CD14-positive monocyte (primary cell): ENCODE data around the gene RGS11. TPM values are rescaled to one million over a fixed set of nuclear protein-coding genes. Genes with fewer than 3 reads are reported as not detected.

Experiments
- DNase-seq, 3 donors: peaks; one replicate each; pipeline ENCODE4 v3.0.0-alpha.2; 2011 to 2022
- H2AFZ ChIP-seq: 2 replicates; pipeline ENCODE4 v1.6.0; 2012; ENCODE audit warnings: mild to moderate bottlenecking, low read depth, low read length, inconsistent platforms; ENCODE audit not compliant: insufficient read depth, poor library complexity, severe bottlenecking
- H3K27ac ChIP-seq, 2 donors: 1 replicate in 1 of 2; 2 replicates in 1 of 2; pipeline ENCODE4 v1.5.1; 2012 to 2013; ENCODE audit warnings: low read length in 2 of 2, control low read depth in 1 of 2, inconsistent platforms in 1 of 2, low read depth in 1 of 2, mild to moderate bottlenecking in 1 of 2
- H3K27me3 ChIP-seq, 2 donors: one replicate each; pipeline versions ENCODE4 v1.6.0 to v1.6.1; 2011 to 2013; ENCODE audit warnings: low read length in 2 of 2; ENCODE audit not compliant: control insufficient read depth in 2 of 2, insufficient read depth in 2 of 2
- H3K36me3 ChIP-seq, 2 donors: replicated peaks in 1 of 2; 1 replicate in 1 of 2; 2 replicates in 1 of 2; pipeline versions ENCODE4 v1.5.1 to v1.6.1; 2012 to 2013; ENCODE audit warnings: low read length in 2 of 2, control low read depth in 1 of 2, inconsistent platforms in 1 of 2, mild to moderate bottlenecking in 1 of 2; ENCODE audit not compliant: insufficient read depth in 2 of 2, control insufficient read depth in 1 of 2
- H3K4me1 ChIP-seq, 2 donors: 1 replicate in 1 of 2; 2 replicates in 1 of 2; pipeline versions ENCODE4 v1.5.1 to v1.6.1; 2012 to 2013; ENCODE audit warnings: low read length in 2 of 2, control low read depth in 1 of 2, inconsistent platforms in 1 of 2, mild to moderate bottlenecking in 1 of 2, moderate library complexity in 1 of 2; ENCODE audit not compliant: insufficient read depth in 2 of 2, control insufficient read depth in 1 of 2
- H3K4me2 ChIP-seq: replicated peaks from 2 replicates; pipeline ENCODE3; 2012; ENCODE audit warnings: low read length, moderate library complexity, mild to moderate bottlenecking; ENCODE audit not compliant: poor library complexity, severe bottlenecking; ENCODE audit errors: extremely low read depth
- H3K4me3 ChIP-seq, 3 experiments: fragments of 200-600 bp in 1 of 3; sonication (generic) in 1 of 3; replicated peaks in 1 of 3; 1 replicate in 2 of 3; 2 replicates in 1 of 3; pipeline ENCODE4 v1.5.1; 2011 to 2013; ENCODE audit warnings: low read length in 3 of 3, mild to moderate bottlenecking in 3 of 3, control low read depth in 2 of 3, low read depth in 2 of 3, inconsistent platforms in 1 of 3, moderate library complexity in 1 of 3
- H3K79me2 ChIP-seq: 2 replicates; pipeline ENCODE4 v1.6.0; 2012; ENCODE audit warnings: mild to moderate bottlenecking, control low read depth, inconsistent platforms, low read length, moderate library complexity; ENCODE audit not compliant: insufficient read depth
- H3K9ac ChIP-seq: 2 replicates; pipeline ENCODE4 v1.6.0; 2017; ENCODE audit warnings: low read length, mild to moderate bottlenecking; ENCODE audit not compliant: insufficient read depth, poor library complexity, severe bottlenecking
- H3K9me3 ChIP-seq, 2 donors: replicated peaks in 1 of 2; 1 replicate in 1 of 2; 2 replicates in 1 of 2; pipeline versions ENCODE4 v1.5.1 to v1.6.1; 2012 to 2013; ENCODE audit warnings: low read length in 2 of 2, control low read depth in 1 of 2; ENCODE audit not compliant: control insufficient read depth in 1 of 2, insufficient read depth in 1 of 2
- H4K20me1 ChIP-seq: 2 replicates; pipeline ENCODE4 v1.6.0; 2012; ENCODE audit warnings: mild to moderate bottlenecking, low read length, control low read depth, moderate library complexity; ENCODE audit not compliant: insufficient read depth
- H3K27ac Mint-ChIP-seq, 7 donors: one replicate each; pipeline ENCODE4 v1.8.0; 2020; ENCODE audit warnings: mild to moderate bottlenecking in 7 of 7, mixed read lengths in 7 of 7, moderate library complexity in 6 of 7, inconsistent platforms in 2 of 7
- H3K27me3 Mint-ChIP-seq, 3 donors: one replicate each; pipeline ENCODE4 v1.8.0; 2021 to 2022; ENCODE audit warnings: low read depth in 3 of 3, mild to moderate bottlenecking in 3 of 3, mixed read lengths in 3 of 3, moderate library complexity in 3 of 3, inconsistent platforms in 1 of 3
- H3K36me3 Mint-ChIP-seq, 2 donors: one replicate each; pipeline ENCODE4 v1.8.0; 2020; ENCODE audit warnings: mixed read lengths in 2 of 2, inconsistent platforms in 1 of 2, mild to moderate bottlenecking in 1 of 2
- H3K4me1 Mint-ChIP-seq: one replicate; pipeline ENCODE4 v1.8.0; 2020; ENCODE audit warnings: mild to moderate bottlenecking, mixed read lengths
- H3K4me3 Mint-ChIP-seq, 2 donors: one replicate each; pipeline ENCODE4 v1.8.0; 2020; ENCODE audit warnings: mild to moderate bottlenecking in 2 of 2, mixed read lengths in 2 of 2, moderate library complexity in 1 of 2
- H3K9me3 Mint-ChIP-seq, 7 donors: one replicate each; pipeline ENCODE4 v1.8.0; 2020 to 2022; ENCODE audit warnings: mixed read lengths in 7 of 7, mild to moderate bottlenecking in 6 of 7, moderate library complexity in 6 of 7, inconsistent platforms in 2 of 7
- CTCF ChIP-seq: fragments of 200-600 bp; IDR thresholded peaks from one replicate; pipeline ENCODE4 v1.8.0; 2022; ENCODE audit warnings: antibody characterized with exemption, mild to moderate bottlenecking
- WGBS: methylation state at CpG from one replicate; pipeline ENCODE4 v1.1.5; 2013; ENCODE audit warnings: missing lambda C conversion rate; ENCODE audit not compliant: insufficient coverage; 5-methylcytosine and 5-hydroxymethylcytosine counted together
- intact Hi-C, 2 donors: fragments of 100-400 bp; cut with micrococcal nuclease; formaldehyde crosslinking; loops; one replicate each; pipeline versions ENCODE4 v1.15.0 to v1.15.1; 2023
- polyA plus RNA-seq, 3 donors: library from polyadenylated mRNA; depleted of rRNA in 1 of 3; unstranded in 2 of 3; stranded (reverse) in 1 of 3; fragments of 300-500 nt in 2 of 3; fragments of >200 nt in 1 of 3; fragmentation: Illumina TruSeq in 2 of 3; gene quantifications; 1 replicate in 2 of 3; 2 replicates in 1 of 3; pipeline ENCODE4 v1.2.3, GENCODE V29; 2012 to 2021

The RGS11 gene
- polyA plus RNA-seq, 3 donors: 0.07 TPM; not detected in 2

- H3K4me3 ChIP-seq: peak overlapping the region in 1 of 3 experiments; percentile 25
- WGBS: 100% methylated on average over 1 of the region's 10 CpGs
- peaks cover 0 to 3% (median 0%) of the 10 kb centered on the region in 3 donors for H3K27me3 Mint-ChIP-seq
- H3K4me2 ChIP-seq: peak overlapping the region; percentile 46
- H3K36me3 Mint-ChIP-seq: peaks cover 2 to 16% of the 10 kb centered on the region in 2 donors
- H3K27me3 ChIP-seq: no peaks in the 10 kb centered on the region
- H2AFZ ChIP-seq: no peak overlapping the region
- intact Hi-C loops: no loop called here
- H3K79me2 ChIP-seq: peaks cover 9% of the 10 kb centered on the region
- peaks cover 0 to 3% (median 0%) of the 10 kb centered on the region in 7 donors for H3K9me3 Mint-ChIP-seq
- peak overlapping the region in 1 of 2 donors; percentile 67 for H3K27ac ChIP-seq
- no peaks in the 10 kb centered on the region for H3K9me3 ChIP-seq
- DNase-seq: no peak
- H3K36me3 ChIP-seq: no peaks in the 10 kb centered on the region
- H3K4me3 Mint-ChIP-seq: no peak overlapping the region
- peaks cover 4% of the 10 kb centered on the region for H4K20me1 ChIP-seq
- no peak overlapping the region for H3K9ac ChIP-seq
- no peak for TF ChIP-seq CTCF
- peaks cover 12 to 16% of the 10 kb centered on the region in 2 donors for H3K4me1 ChIP-seq
- peaks cover 28% of the 10 kb centered on the region for H3K4me1 Mint-ChIP-seq
- H3K27ac Mint-ChIP-seq: peak overlapping the region in 6 of 7 donors; percentile 69 to 82 (median 78)
These were observed 33.5 kb downstream of the RGS11 start for GRCh38 chr16:242281-242680.

- H3K36me3 ChIP-seq: no peaks in the 10 kb centered on the region
- no peak overlapping the region for H3K4me2 ChIP-seq
- peaks cover 18 to 22% of the 10 kb centered on the region in 2 donors for H3K4me1 ChIP-seq
- Mint-ChIP-seq H3K36me3 (peaks cover 2 to 14% of the 10 kb centered on the region in 2 donors), H3K4me1 (peaks cover 29% of the 10 kb centered on the region), H3K27me3 (peaks cover 0 to 5% (median 0%) of the 10 kb centered on the region in 3 donors), H3K27ac (peak overlapping the region in 1 of 7 donors; percentile 43), H3K4me3 (no peak overlapping the region), H3K9me3 (peaks cover 0 to 3% (median 0%) of the 10 kb centered on the region in 7 donors)
- DNase-seq: no peak
- H3K79me2 ChIP-seq: peaks cover 15% of the 10 kb centered on the region
- no peak overlapping the region for H3K9ac ChIP-seq
- TF ChIP-seq CTCF: no peak
- peak overlapping the region in 1 of 2 donors; percentile 67 for H3K27ac ChIP-seq
- H3K4me3 ChIP-seq: no peak overlapping the region
- intact Hi-C loops: no loop called here
- WGBS: 100% methylated on average over 1 of the region's 8 CpGs
- no peaks in the 10 kb centered on the region for H3K27me3 ChIP-seq
- no peak overlapping the region for H2AFZ ChIP-seq
- no peaks in the 10 kb centered on the region for H3K9me3 ChIP-seq
- H4K20me1 ChIP-seq: peaks cover 4% of the 10 kb centered on the region
These were observed 35.2 kb downstream of the RGS11 start for GRCh38 chr16:240559-240958.
